Gastroesophageal sphincter (tissue), 4 donors: ENCODE measurements around the gene MRPS21. TPM values are rescaled to one million over a fixed set of nuclear protein-coding genes. Genes with fewer than 3 reads are reported as not detected.

ENCODE experiments used
- ATAC-seq: fragments of 150-250 bp; one replicate; pipeline ENCODE4 v1.9.1; 2016; ENCODE audit warnings: mild to moderate bottlenecking, moderate library complexity
- H3K27ac ChIP-seq, 4 donors: fragments of 200-600 bp; sonication (generic) in 3 of 4; 1 replicate in 3 of 4; 2 replicates in 1 of 4; pipeline ENCODE4 v1.5.1; 2016 to 2019
- H3K27me3 ChIP-seq: fragments of 200-600 bp; sonication (generic); one replicate; pipeline ENCODE4 v1.5.1; 2019
- H3K36me3 ChIP-seq, 2 donors: fragments of 200-600 bp; sonication (generic); one replicate each; pipeline ENCODE4 v1.5.1; 2019; ENCODE audit warnings: control low read depth in 1 of 2
- H3K4me1 ChIP-seq, 3 donors: fragments of 200-600 bp; sonication (generic); 1 replicate in 2 of 3; 2 replicates in 1 of 3; pipeline ENCODE4 v1.5.1; 2016 to 2019; ENCODE audit warnings: control low read depth in 2 of 3
- H3K4me3 ChIP-seq, 2 donors: fragments of 200-600 bp; sonication (generic); one replicate each; pipeline ENCODE4 v1.5.1; 2019; ENCODE audit warnings: mild to moderate bottlenecking in 1 of 2, moderate library complexity in 1 of 2
- H3K9me3 ChIP-seq, 3 donors: fragments of 200-600 bp; sonication (generic); one replicate each; pipeline ENCODE4 v1.5.1; 2017 to 2019; ENCODE audit warnings: control low read depth in 2 of 3
- EP300 ChIP-seq: sonication (generic); formaldehyde crosslinking; IDR thresholded peaks from one replicate; pipeline ENCODE4 v1.6.1; 2017; ENCODE audit warnings: antibody characterized with exemption, mild to moderate bottlenecking
- POLR2A ChIP-seq, 2 donors: fragments of 450-650 bp; IDR thresholded peaks; one replicate each; pipeline ENCODE4 v1.6.1; 2017; ENCODE audit warnings: antibody characterized with exemption in 2 of 2, mild to moderate bottlenecking in 2 of 2, moderate library complexity in 1 of 2
- POLR2AphosphoS5 ChIP-seq: sonication (generic); formaldehyde crosslinking; IDR thresholded peaks from one replicate; pipeline ENCODE4 v1.6.1; 2017; ENCODE audit warnings: antibody characterized with exemption
- WGBS, 2 donors: methylation state at CpG; one replicate each; pipeline ENCODE4 v1.1.5; 2018; ENCODE audit warnings: low coverage in 1 of 2; 5-methylcytosine and 5-hydroxymethylcytosine counted together
- total RNA-seq, 4 donors: library from RNA; depleted of rRNA; stranded (reverse); fragments of >200 nt; gene quantifications; one replicate each; pipeline ENCODE4 v1.1.0, GENCODE V29; 2016
- TF ChIP-seq, protein P1 (sequence below), 4 experiments: fragments of 200-600 bp in 2 of 4; fragments of 450-650 bp in 2 of 4; sonication (generic) in 1 of 4; IDR thresholded peaks; one replicate each; pipeline ENCODE4 v1.5.1; 2017 to 2019; ENCODE audit warnings: antibody characterized with exemption in 4 of 4, mild to moderate bottlenecking in 2 of 4, moderate library complexity in 2 of 4

MRPS21 gene
- total RNA-seq, 4 donors from 2014 or later, result 36.0 to 59.9 (median 43.4) TPM

DNA sequence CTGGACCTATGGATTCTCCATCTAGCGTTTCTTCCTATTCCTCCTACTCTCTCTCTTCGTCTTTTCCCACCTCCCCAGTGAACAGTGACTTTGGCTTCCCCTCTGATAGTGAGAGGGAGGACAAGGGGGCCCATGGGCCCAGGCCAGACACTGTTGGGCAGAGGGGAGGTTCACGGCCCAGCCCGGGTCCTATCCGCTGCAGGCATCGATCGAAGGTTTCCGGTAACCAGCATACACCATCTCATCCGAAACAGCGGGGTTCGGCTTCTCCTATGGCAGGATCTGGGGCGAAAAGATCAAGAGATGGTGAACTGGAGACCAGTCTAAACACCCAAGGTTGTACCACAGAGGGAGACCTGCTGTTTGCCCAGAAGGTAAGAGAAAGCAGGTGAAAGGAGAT, 10.4 kb upstream of the MRPS21 start:
- Histone ChIP-seq H3K9me3 (no peaks in the 10 kb centered on the region), H3K36me3 (peaks cover 3 to 41% of the 10 kb centered on the region in 2 donors), H3K4me3 (peak overlapping the region; percentile 41 to 68), H3K27me3 (no peaks in the 10 kb centered on the region), H3K4me1 (peaks cover 6 to 65% (median 18%) of the 10 kb centered on the region in 3 donors), H3K27ac (peak overlapping the region; percentile 70 to 99 (median 94))
- 40 to 79% methylated on average over 2 to 5 of the region's 12 CpGs for WGBS, 2 donors
- no peak for ATAC-seq
- no peak for TF ChIP-seq POLR2AphosphoS5
- no peak for TF ChIP-seq POLR2A (IDR thresholded peaks at IDR 0.05)
- TF ChIP-seq EP300, result no peak
- TF ChIP-seq, protein P1, sequence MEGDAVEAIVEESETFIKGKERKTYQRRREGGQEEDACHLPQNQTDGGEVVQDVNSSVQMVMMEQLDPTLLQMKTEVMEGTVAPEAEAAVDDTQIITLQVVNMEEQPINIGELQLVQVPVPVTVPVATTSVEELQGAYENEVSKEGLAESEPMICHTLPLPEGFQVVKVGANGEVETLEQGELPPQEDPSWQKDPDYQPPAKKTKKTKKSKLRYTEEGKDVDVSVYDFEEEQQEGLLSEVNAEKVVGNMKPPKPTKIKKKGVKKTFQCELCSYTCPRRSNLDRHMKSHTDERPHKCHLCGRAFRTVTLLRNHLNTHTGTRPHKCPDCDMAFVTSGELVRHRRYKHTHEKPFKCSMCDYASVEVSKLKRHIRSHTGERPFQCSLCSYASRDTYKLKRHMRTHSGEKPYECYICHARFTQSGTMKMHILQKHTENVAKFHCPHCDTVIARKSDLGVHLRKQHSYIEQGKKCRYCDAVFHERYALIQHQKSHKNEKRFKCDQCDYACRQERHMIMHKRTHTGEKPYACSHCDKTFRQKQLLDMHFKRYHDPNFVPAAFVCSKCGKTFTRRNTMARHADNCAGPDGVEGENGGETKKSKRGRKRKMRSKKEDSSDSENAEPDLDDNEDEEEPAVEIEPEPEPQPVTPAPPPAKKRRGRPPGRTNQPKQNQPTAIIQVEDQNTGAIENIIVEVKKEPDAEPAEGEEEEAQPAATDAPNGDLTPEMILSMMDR (IDR thresholded peaks at IDR 0.05), result no peak

DNA sequence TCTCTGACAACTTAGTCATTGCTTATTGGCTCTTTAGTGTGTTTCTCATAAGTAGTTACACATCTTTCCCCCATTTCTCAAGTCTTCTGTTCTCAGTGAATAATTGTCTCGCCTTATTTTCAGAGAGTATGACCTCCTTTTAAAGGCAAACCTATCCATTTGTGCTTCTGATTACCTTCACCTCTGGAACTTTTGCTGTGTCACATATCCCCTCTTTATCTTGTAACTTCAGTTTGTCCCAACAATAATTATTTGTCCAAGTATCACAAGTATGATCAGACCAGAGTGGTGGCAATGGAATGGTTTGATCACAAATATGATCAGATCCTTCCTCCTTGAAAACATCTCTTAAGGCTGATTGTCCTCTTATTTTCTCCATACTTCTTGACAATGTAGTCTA, 5.3 kb upstream of the MRPS21 start:
- H3K36me3 ChIP-seq, result peaks cover 3 to 52% of the 10 kb centered on the region in 2 donors
- no peak for TF ChIP-seq POLR2A (IDR thresholded peaks at IDR 0.05)
- no peak for TF ChIP-seq EP300
- no peak for TF ChIP-seq POLR2AphosphoS5
- TF ChIP-seq, protein P1 (IDR thresholded peaks at IDR 0.05), result no peak
- no peak overlapping the region for H3K4me3 ChIP-seq
- H3K27ac ChIP-seq, result no peak overlapping the region
- WGBS, 2 donors, result 63 to 84% methylated on average over 1 of the region's 1 CpG
- H3K27me3 ChIP-seq, result no peaks in the 10 kb centered on the region
- H3K9me3 ChIP-seq, result no peaks in the 10 kb centered on the region
- peaks cover 0 to 39% (median 9%) of the 10 kb centered on the region in 3 donors for H3K4me1 ChIP-seq
- no peak for ATAC-seq

DNA sequence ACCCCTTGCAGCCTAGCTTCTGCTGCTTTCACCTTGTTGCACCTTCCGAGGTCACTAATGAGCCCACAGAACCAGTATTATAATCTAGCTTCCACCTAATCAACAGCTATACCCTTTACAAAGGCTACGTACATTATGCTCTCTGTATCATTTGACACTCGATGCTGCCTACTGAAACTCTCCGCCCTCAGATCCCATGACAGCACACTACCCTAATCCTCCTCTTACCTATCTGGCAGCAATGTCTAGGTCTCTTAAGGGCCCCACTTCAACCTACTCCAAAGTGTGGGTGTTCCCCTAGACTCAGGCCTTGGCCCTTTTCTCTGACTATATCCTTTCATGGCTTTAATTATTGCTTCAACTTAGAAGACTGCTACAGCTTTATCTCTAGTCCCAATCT, 4.8 kb upstream of the MRPS21 start:
- H3K27ac ChIP-seq, result no peak overlapping the region
- peaks cover 0 to 36% (median 6%) of the 10 kb centered on the region in 3 donors for H3K4me1 ChIP-seq
- H3K4me3 ChIP-seq, result no peak overlapping the region
- TF ChIP-seq POLR2AphosphoS5, result no peak
- TF ChIP-seq POLR2A (IDR thresholded peaks at IDR 0.05), result no peak
- TF ChIP-seq, protein P1 (IDR thresholded peaks at IDR 0.05), result no peak
- no peak for TF ChIP-seq EP300
- ATAC-seq, result no peak
- WGBS, 2 donors, result 84 to 85% methylated on average over 4 of the region's 4 CpGs
- H3K9me3 ChIP-seq, result no peaks in the 10 kb centered on the region
- peaks cover 3 to 52% of the 10 kb centered on the region in 2 donors for H3K36me3 ChIP-seq
- H3K27me3 ChIP-seq, result no peaks in the 10 kb centered on the region

DNA sequence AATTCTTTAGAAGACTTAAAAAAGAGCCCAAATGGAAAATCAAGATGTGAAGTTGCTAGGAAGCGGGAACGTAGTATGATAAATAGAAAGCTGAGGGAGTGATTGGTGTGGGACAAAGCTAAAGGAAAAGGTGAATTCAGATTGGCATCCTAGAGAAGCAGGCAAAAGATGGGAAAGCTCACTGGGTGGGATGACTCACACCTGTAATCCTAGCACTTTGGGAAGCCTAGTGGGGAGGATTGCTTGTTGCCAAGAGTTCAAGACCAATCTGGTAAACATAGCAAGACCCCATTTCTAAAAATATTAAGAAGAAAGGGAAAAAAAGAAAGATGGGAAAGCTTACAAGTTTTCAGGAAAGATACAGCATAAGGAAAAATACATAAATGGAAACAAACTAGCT, 1.8 kb downstream of the MRPS21 start:
- Histone ChIP-seq H3K27ac (no peak overlapping the region), H3K4me3 (no peak overlapping the region), H3K9me3 (no peaks in the 10 kb centered on the region), H3K27me3 (no peaks in the 10 kb centered on the region), H3K36me3 (peaks cover 0 to 54% of the 10 kb centered on the region in 2 donors), H3K4me1 (peaks cover 0 to 29% (median 6%) of the 10 kb centered on the region in 3 donors)
- 93 to 100% methylated on average over 2 of the region's 2 CpGs for WGBS, 2 donors
- TF ChIP-seq POLR2AphosphoS5, result no peak
- TF ChIP-seq EP300, result no peak
- no peak for TF ChIP-seq POLR2A (IDR thresholded peaks at IDR 0.05)
- ATAC-seq, result no peak

DNA sequence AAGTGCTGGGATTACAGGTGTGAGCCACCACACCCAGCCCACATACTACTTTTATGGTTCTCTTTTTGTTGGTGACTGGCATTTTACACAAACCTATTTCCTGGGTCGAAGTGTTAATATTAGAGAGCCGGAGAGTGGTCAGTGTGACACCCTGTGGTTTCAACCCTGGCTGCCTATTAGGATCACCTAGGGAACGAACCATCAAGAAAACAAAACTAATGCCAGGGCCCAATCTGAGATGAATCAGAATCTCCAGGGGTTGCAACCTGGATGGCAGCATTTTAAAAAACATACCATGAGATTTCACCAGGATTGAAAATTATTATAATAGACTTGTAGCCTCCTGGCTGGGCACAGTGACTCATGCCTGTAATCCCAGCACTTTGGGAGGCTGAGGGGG, 6.1 kb downstream of the MRPS21 start:
- Histone ChIP-seq H3K27ac (no peak overlapping the region), H3K9me3 (no peaks in the 10 kb centered on the region), H3K27me3 (no peaks in the 10 kb centered on the region), H3K4me3 (no peak overlapping the region), H3K4me1 (peaks cover 0 to 35% (median 4%) of the 10 kb centered on the region in 3 donors), H3K36me3 (peaks cover 0 to 87% of the 10 kb centered on the region in 2 donors)
- TF ChIP-seq EP300, result no peak
- TF ChIP-seq POLR2A (IDR thresholded peaks at IDR 0.05), result no peak
- TF ChIP-seq, protein P1 (IDR thresholded peaks at IDR 0.05), result no peak
- no peak for TF ChIP-seq POLR2AphosphoS5
- ATAC-seq, result no peak
- no CpG with 5 or more reads among the region's 3 CpGs for WGBS, 2 donors
